Panc1 (cell line): Measurements from ENCODE around the gene CPLANE1.

ENCODE experiments used
- POLR2AphosphoS5 ChIP-seq: IDR thresholded peaks from 2 replicates; pipeline ENCODE4 v1.6.1; 2012; ENCODE audit warnings: mild to moderate bottlenecking, low read depth, low read length, moderate library complexity
- SIN3A ChIP-seq: IDR thresholded peaks from 2 replicates; pipeline ENCODE4 v1.6.1; 2012; ENCODE audit warnings: low read depth, mild to moderate bottlenecking, low read length, moderate library complexity, borderline replicate concordance; ENCODE audit not compliant: insufficient read depth
- TCF7L2 ChIP-seq: IDR thresholded peaks from 2 replicates; pipeline ENCODE4 v1.6.1; 2011; ENCODE audit warnings: mild to moderate bottlenecking, low read depth, low read length, inconsistent platforms
- TF ChIP-seq, protein P1 (sequence below): fragments of 450-650 bp; IDR thresholded peaks from 2 replicates; pipeline ENCODE4 v1.5.1; 2017; ENCODE audit warnings: mild to moderate bottlenecking
- TF ChIP-seq, protein P2 (sequence below), 2 experiments: IDR thresholded peaks; 2 replicates each; pipeline ENCODE4 v1.6.1; 2011 to 2012; ENCODE audit warnings: low read depth in 2 of 2, control low read depth in 1 of 2, low read length in 1 of 2, mild to moderate bottlenecking in 1 of 2, moderate library complexity in 1 of 2; ENCODE audit not compliant: insufficient read depth in 1 of 2

DNA sequence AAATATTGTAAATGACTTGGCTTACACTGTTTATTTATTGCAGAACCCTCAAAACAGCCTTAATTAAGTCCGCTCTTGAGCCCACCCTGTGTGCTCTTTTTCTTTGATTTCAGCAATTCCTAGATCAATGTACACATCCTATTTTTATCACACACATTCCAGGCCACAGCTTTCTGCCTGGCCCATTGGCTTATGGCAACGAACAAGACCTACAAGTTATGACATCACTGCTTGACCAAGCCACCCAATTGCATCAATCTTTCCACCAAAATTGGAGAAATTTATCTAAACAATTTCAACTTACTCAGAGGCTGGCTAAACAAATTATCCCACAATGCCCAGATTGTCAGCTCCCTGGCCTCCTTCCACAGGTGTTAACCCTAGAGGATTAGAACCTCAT lies 158.4 kb downstream of the CPLANE1 start:
- TF ChIP-seq, protein P1, sequence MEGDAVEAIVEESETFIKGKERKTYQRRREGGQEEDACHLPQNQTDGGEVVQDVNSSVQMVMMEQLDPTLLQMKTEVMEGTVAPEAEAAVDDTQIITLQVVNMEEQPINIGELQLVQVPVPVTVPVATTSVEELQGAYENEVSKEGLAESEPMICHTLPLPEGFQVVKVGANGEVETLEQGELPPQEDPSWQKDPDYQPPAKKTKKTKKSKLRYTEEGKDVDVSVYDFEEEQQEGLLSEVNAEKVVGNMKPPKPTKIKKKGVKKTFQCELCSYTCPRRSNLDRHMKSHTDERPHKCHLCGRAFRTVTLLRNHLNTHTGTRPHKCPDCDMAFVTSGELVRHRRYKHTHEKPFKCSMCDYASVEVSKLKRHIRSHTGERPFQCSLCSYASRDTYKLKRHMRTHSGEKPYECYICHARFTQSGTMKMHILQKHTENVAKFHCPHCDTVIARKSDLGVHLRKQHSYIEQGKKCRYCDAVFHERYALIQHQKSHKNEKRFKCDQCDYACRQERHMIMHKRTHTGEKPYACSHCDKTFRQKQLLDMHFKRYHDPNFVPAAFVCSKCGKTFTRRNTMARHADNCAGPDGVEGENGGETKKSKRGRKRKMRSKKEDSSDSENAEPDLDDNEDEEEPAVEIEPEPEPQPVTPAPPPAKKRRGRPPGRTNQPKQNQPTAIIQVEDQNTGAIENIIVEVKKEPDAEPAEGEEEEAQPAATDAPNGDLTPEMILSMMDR, result no peak
- TF ChIP-seq, protein P2, sequence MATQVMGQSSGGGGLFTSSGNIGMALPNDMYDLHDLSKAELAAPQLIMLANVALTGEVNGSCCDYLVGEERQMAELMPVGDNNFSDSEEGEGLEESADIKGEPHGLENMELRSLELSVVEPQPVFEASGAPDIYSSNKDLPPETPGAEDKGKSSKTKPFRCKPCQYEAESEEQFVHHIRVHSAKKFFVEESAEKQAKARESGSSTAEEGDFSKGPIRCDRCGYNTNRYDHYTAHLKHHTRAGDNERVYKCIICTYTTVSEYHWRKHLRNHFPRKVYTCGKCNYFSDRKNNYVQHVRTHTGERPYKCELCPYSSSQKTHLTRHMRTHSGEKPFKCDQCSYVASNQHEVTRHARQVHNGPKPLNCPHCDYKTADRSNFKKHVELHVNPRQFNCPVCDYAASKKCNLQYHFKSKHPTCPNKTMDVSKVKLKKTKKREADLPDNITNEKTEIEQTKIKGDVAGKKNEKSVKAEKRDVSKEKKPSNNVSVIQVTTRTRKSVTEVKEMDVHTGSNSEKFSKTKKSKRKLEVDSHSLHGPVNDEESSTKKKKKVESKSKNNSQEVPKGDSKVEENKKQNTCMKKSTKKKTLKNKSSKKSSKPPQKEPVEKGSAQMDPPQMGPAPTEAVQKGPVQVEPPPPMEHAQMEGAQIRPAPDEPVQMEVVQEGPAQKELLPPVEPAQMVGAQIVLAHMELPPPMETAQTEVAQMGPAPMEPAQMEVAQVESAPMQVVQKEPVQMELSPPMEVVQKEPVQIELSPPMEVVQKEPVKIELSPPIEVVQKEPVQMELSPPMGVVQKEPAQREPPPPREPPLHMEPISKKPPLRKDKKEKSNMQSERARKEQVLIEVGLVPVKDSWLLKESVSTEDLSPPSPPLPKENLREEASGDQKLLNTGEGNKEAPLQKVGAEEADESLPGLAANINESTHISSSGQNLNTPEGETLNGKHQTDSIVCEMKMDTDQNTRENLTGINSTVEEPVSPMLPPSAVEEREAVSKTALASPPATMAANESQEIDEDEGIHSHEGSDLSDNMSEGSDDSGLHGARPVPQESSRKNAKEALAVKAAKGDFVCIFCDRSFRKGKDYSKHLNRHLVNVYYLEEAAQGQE (IDR thresholded peaks at IDR 0.05; ENCODE audit: insufficient read depth in 1 of 2, low read depth in 2 of 2, low read length in 1 of 2), result no peak
- TF ChIP-seq POLR2AphosphoS5 (no peak), TCF7L2 (no peak), SIN3A (no peak)
